ENCODE results near the gene GAST. TPM values are rescaled to one million over a fixed set of nuclear protein-coding genes. Genes with fewer than 3 reads are reported as not detected.

GAST gene
- total RNA-seq, 4 donors from 2014 or later, result not detected

DNA sequence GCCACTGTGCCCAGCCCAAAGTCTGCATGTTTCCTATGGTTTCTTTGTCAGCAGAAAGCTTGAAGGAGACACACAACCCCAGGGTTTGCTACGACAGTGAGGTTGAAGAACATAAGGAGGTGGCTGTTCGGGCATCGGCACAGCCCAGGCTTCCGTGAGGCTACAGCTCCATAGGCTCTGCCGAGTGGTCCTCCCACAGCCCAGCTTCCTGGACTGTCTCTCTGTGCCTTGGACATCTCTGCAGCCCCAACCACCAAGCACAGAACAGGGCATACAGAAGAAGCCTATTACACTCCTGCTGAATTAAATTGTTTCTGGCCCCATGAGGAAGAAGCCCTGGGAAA, 25.5 kb downstream of the GAST start:
- no peak overlapping the region for H3K4me3 ChIP-seq
- ATAC-seq (peak in 1 of 2 donors; percentile 18), DNase-seq (no peak)
- in situ Hi-C loops (cut with MboI; ENCODE audit: low sequenced_read_pairs in 4 of 4) (loop anchor here (5.0 kb wide), 1 partner anchor 65 kb away; no protein-coding TSS in a partner anchor), intact Hi-C loops (cut with DNase I; ENCODE audit: low total_unique reads) (loop anchor here (1.0 to 5.0 kb wide), 3 partner anchors 37 to 130 kb away; partner anchors contain the start of gene KLHL11)
- no peak overlapping the region for H3K27ac ChIP-seq
- H3K4me1 ChIP-seq, result peaks cover 16 to 21% of the 10 kb centered on the region in 2 donors
- H3K27me3 ChIP-seq, result peaks cover 48 to 50% (median 49%) of the 10 kb centered on the region in 3 donors
- no peaks in the 10 kb centered on the region for H3K36me3 ChIP-seq
- TF ChIP-seq POLR2A (IDR thresholded peaks at IDR 0.05), result no peak
- TF ChIP-seq, protein P1, sequence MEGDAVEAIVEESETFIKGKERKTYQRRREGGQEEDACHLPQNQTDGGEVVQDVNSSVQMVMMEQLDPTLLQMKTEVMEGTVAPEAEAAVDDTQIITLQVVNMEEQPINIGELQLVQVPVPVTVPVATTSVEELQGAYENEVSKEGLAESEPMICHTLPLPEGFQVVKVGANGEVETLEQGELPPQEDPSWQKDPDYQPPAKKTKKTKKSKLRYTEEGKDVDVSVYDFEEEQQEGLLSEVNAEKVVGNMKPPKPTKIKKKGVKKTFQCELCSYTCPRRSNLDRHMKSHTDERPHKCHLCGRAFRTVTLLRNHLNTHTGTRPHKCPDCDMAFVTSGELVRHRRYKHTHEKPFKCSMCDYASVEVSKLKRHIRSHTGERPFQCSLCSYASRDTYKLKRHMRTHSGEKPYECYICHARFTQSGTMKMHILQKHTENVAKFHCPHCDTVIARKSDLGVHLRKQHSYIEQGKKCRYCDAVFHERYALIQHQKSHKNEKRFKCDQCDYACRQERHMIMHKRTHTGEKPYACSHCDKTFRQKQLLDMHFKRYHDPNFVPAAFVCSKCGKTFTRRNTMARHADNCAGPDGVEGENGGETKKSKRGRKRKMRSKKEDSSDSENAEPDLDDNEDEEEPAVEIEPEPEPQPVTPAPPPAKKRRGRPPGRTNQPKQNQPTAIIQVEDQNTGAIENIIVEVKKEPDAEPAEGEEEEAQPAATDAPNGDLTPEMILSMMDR (IDR thresholded peaks at IDR 0.05 in 4 of 5, conservative IDR thresholded peaks at IDR 0.05 in 1 of 5), result no peak
- H3K9me3 ChIP-seq, result no peaks in the 10 kb centered on the region

DNA sequence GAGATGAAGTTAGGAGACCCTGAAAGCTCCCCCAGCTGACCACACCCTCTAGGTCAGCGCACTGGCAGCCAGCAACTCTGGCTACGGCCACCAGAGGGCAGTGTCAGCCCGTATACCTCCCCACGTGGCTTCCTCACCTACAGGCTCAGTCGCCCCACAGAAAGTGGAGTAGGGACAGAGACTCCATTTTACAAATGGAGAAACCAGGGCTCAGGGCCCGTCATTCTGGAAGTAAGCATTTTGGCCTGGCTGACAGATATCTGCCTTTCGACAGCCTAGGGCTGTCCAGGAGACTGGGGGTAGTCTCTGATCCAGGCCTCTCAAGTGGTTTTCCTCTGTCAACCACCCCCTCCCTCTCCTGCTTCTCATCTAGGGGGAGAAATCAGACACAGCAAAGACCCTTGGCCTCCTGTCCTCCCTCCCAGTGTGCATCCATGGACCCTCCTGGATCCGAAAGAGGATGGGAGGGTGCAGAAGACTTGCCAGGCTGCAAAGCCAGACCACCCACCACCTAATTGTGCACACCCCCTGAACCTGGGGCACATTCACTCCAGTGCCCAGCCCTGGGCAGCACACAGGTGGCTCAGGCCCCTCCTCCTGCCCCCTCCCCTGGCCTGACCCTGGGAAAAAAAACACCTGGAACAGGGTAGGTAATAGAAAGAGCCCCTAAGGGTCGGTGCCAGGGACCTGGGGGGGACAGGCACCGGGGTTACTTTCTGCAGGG, 26.1 kb downstream of the GAST start:
- DNase-seq (peak; percentile 55 to 71), ATAC-seq (peak; percentile 73 to 93)
- H3K4me3 ChIP-seq, result no peak overlapping the region
- no peak overlapping the region for H3K27ac ChIP-seq
- TF ChIP-seq, protein P1 (IDR thresholded peaks at IDR 0.05 in 4 of 5, conservative IDR thresholded peaks at IDR 0.05 in 1 of 5), result peak; percentile 96 to 99 (median 98)
- TF ChIP-seq POLR2A (IDR thresholded peaks at IDR 0.05), result no peak
- no peaks in the 10 kb centered on the region for H3K36me3 ChIP-seq
- intact Hi-C loops (cut with DNase I; ENCODE audit: low total_unique reads) (loop anchor here (1.0 to 5.0 kb wide), 2 partner anchors 63 to 129 kb away; partner anchors contain the start of gene KLHL11), in situ Hi-C loops (cut with MboI; ENCODE audit: low sequenced_read_pairs in 4 of 4) (loop anchor here (5.0 kb wide), 1 partner anchor 64 kb away; no protein-coding TSS in a partner anchor)
- peaks cover 16 to 21% of the 10 kb centered on the region in 2 donors for H3K4me1 ChIP-seq
- peaks cover 43 to 44% (median 43%) of the 10 kb centered on the region in 3 donors for H3K27me3 ChIP-seq
- no peaks in the 10 kb centered on the region for H3K9me3 ChIP-seq

DNA sequence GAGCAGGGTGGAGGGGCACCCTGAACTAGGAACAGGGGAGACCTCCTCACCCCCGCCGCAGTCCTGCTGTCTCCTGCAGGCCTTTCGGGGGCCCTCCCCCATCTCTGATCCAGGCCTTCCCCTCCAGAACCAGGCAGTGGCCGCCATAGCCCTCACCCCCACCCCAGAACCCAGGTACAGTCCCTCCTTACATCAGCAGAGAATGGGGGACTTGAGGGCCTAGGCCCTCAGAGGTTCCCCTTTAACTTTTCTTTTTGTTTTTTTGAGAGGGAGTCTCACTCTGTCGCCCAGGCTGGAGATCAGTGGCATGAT, 26.6 kb downstream of the GAST start:
- Histone ChIP-seq H3K4me3 (no peak overlapping the region), H3K27ac (no peak overlapping the region), H3K27me3 (peaks cover 38 to 41% (median 38%) of the 10 kb centered on the region in 3 donors), H3K36me3 (no peaks in the 10 kb centered on the region), H3K4me1 (peaks cover 16 to 19% of the 10 kb centered on the region in 2 donors), H3K9me3 (no peaks in the 10 kb centered on the region)
- DNase-seq (no peak), ATAC-seq (no peak)
- in situ Hi-C loops (cut with MboI; ENCODE audit: low sequenced_read_pairs in 4 of 4), result loop anchor here (5.0 kb wide), 1 partner anchor 64 kb away; no protein-coding TSS in a partner anchor
- TF ChIP-seq, protein P1 (IDR thresholded peaks at IDR 0.05 in 4 of 5, conservative IDR thresholded peaks at IDR 0.05 in 1 of 5), result no peak
- no peak for TF ChIP-seq POLR2A (IDR thresholded peaks at IDR 0.05)
- intact Hi-C loops (cut with DNase I; ENCODE audit: low total_unique reads), result loop anchor here (1.0 to 5.0 kb wide), 2 partner anchors 63 to 129 kb away; partner anchors contain the start of gene KLHL11

DNA sequence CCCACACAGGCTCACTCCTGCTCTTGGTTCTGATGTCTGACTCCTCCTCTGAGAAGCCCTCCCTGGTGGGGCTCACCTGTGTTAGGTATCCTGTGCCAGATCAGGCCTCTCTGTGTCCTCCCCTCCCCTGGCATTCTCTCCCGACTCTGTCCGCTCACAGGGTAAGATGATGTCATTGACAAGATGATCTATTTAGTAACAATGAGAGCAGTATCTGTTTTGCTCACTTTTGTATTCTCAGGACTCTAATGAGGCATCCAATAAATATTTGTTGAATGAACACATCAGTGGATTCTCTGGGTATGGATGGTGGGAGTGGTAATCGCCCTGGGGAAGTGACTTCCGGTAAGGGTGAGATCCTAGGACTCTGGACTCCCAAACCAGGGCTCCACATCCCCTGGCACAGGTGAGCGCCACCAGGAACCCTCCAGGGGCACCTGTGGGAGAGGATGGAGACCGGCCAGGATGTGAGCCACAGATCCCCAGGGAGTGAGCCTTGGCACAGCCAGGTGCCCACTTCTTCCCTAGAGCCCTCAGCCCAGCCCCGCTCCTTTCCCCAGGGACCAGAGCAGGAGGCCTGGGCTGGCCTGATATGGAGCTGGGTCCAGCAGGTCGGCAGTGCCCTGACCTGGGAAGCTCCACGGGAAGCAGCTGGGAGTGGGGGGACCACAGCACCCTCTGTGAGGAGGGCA, 27.7 kb downstream of the GAST start:
- Histone ChIP-seq H3K36me3 (no peaks in the 10 kb centered on the region), H3K4me1 (peaks cover 7 to 8% of the 10 kb centered on the region in 2 donors), H3K27me3 (peaks cover 28 to 30% (median 28%) of the 10 kb centered on the region in 3 donors), H3K4me3 (no peak overlapping the region), H3K9me3 (no peaks in the 10 kb centered on the region), H3K27ac (no peak overlapping the region)
- TF ChIP-seq POLR2A (IDR thresholded peaks at IDR 0.05), result no peak
- TF ChIP-seq, protein P1 (IDR thresholded peaks at IDR 0.05 in 4 of 5, conservative IDR thresholded peaks at IDR 0.05 in 1 of 5), result no peak
- in situ Hi-C loops (cut with MboI; ENCODE audit: low sequenced_read_pairs in 4 of 4) (loop anchor here (5.0 kb wide), 1 partner anchor 62 kb away; no protein-coding TSS in a partner anchor), intact Hi-C loops (cut with DNase I; ENCODE audit: low total_unique reads) (loop anchor here (5.0 kb wide), 1 partner anchor 127 kb away; the partner anchor contains the start of gene KLHL11)
- ATAC-seq, result no peak
- DNase-seq, result no peak

Data from gastrocnemius medialis (tissue), 4 donors.